Endothelial cell of umbilical vein (primary cell): ENCODE results near the gene GYS2. TPM values are rescaled to one million over a fixed set of nuclear protein-coding genes. Genes with fewer than 3 reads are reported as not detected.
A peak's percentile ranks its signal among the peaks of the same experiment; 100 is the strongest.

Experiments
- BruUV-seq: library from RNA; stranded (reverse); fragments of 400-500 nt; replicated peaks from 2 replicates; lab custom pipeline; 2021; lab: Mats Ljungman, UMichigan
- CTCF ChIA-PET: fragments of 300-600, 350-600 bp; sonication (Branson Sonifier 250); formaldehyde crosslinking; loops from one replicate; lab custom pipeline; 2021; ENCODE audit warnings: antibody characterized with exemption, inconsistent platforms; lab: Charles Lee
- POLR2A ChIA-PET: fragments of 300-600, 350-600 bp; sonication (Branson Sonifier 250); formaldehyde crosslinking; loops from one replicate; lab custom pipeline; 2021; ENCODE audit warnings: antibody characterized with exemption, inconsistent platforms; lab: Charles Lee
- DNase-seq: peaks from one replicate; pipeline ENCODE4 v3.0.0-alpha.2; 2011; ENCODE audit warnings: low read depth, low spot score
- FAIRE-seq: peaks from 2 replicates; lab custom pipeline; 2011; peaks lifted over from hg19 to GRCh38; lab: Jason Lieb, UNC
- H2AFZ ChIP-seq: 2 replicates; pipeline ENCODE4 v1.6.0; 2012; ENCODE audit warnings: low read depth, low read length, control low read depth, inconsistent platforms
- H3K27ac ChIP-seq: 2 replicates; pipeline ENCODE4 v1.5.1; 2011; ENCODE audit warnings: low read depth, mild to moderate bottlenecking, control low read depth, low read length, moderate library complexity; ENCODE audit not compliant: insufficient read depth
- H3K27me3 ChIP-seq, 2 experiments: 2 replicates each; pipeline versions ENCODE4 v1.6.0 to v1.6.1; 2011; ENCODE audit warnings: low read length in 2 of 2, mixed read lengths in 1 of 2; ENCODE audit not compliant: control insufficient read depth in 2 of 2, insufficient read depth in 2 of 2
- H3K36me3 ChIP-seq, 2 experiments: 2 replicates in 1 of 2; 3 replicates in 1 of 2; pipeline ENCODE4 v1.5.1; 2011; ENCODE audit warnings: low read length in 2 of 2, mild to moderate bottlenecking in 1 of 2, moderate library complexity in 1 of 2; ENCODE audit not compliant: control insufficient read depth in 2 of 2, insufficient read depth in 2 of 2; ENCODE audit errors: extremely low read depth in 1 of 2
- H3K4me1 ChIP-seq: 3 replicates; pipeline ENCODE4 v1.5.1; 2011; ENCODE audit warnings: mild to moderate bottlenecking, low read length; ENCODE audit not compliant: control insufficient read depth, insufficient read depth; ENCODE audit errors: extremely low read depth
- H3K4me2 ChIP-seq: 2 replicates; pipeline ENCODE4 v1.6.1; 2011; ENCODE audit warnings: low read length, control low read depth, mixed read lengths; ENCODE audit not compliant: insufficient read depth
- H3K4me3 ChIP-seq, 3 experiments: fragments of 200-600 bp in 1 of 3; sonication (generic), shearing (Covaris generic) in 1 of 3; replicated peaks in 1 of 3; 2 replicates each; pipeline ENCODE4 v1.5.1; 2011 to 2016; ENCODE audit warnings: control low read depth in 3 of 3, low read length in 3 of 3, mild to moderate bottlenecking in 2 of 3, inconsistent platforms in 1 of 3, low read depth in 1 of 3, moderate library complexity in 1 of 3; ENCODE audit not compliant: insufficient read depth in 1 of 3
- H3K79me2 ChIP-seq: 2 replicates; pipeline ENCODE4 v1.6.0; 2012; ENCODE audit warnings: low read length, inconsistent platforms; ENCODE audit not compliant: control insufficient read depth, insufficient read depth
- H3K9ac ChIP-seq: replicated peaks from 2 replicates; pipeline ENCODE3; 2011; ENCODE audit warnings: low read length, control low read depth; ENCODE audit not compliant: insufficient read depth; ENCODE audit errors: extremely low read depth
- H3K9me1 ChIP-seq: replicated peaks from 3 replicates; pipeline ENCODE4 v1.6.0; 2011; ENCODE audit warnings: mild to moderate bottlenecking, low read length; ENCODE audit not compliant: control insufficient read depth, insufficient read depth; ENCODE audit errors: extremely low read depth
- H3K9me3 ChIP-seq: replicated peaks from 2 replicates; pipeline ENCODE4 v1.5.1; 2012; ENCODE audit warnings: low read length, inconsistent platforms; ENCODE audit not compliant: control insufficient read depth, insufficient read depth
- H4K20me1 ChIP-seq: replicated peaks from 2 replicates; pipeline ENCODE3; 2011; ENCODE audit warnings: mild to moderate bottlenecking, low read length; ENCODE audit not compliant: control insufficient read depth, insufficient read depth; ENCODE audit errors: extremely low read depth
- EZH2 ChIP-seq: IDR thresholded peaks from 2 replicates; pipeline ENCODE4 v1.6.1; 2012; ENCODE audit warnings: borderline replicate concordance, low read depth, mild to moderate bottlenecking, moderate library complexity, low read length, inconsistent platforms; ENCODE audit not compliant: severe bottlenecking
- FOS ChIP-seq: IDR thresholded peaks from 2 replicates; pipeline ENCODE4 v1.6.1; 2011; ENCODE audit warnings: mild to moderate bottlenecking, low read length, moderate library complexity, borderline replicate concordance; ENCODE audit not compliant: insufficient read depth
- GATA2 ChIP-seq: IDR thresholded peaks from 2 replicates; pipeline ENCODE4 v1.7.0; 2011; ENCODE audit warnings: low read depth, mild to moderate bottlenecking, moderate library complexity, mixed read lengths, low read length; ENCODE audit not compliant: insufficient read length, insufficient read depth
- JUN ChIP-seq: IDR thresholded peaks from 2 replicates; pipeline ENCODE4 v1.6.1; 2011; ENCODE audit warnings: borderline replicate concordance, low read depth; ENCODE audit not compliant: insufficient read length, insufficient read depth
- MYC ChIP-seq: IDR thresholded peaks from one replicate; pipeline ENCODE4 v1.6.1; 2011; ENCODE audit warnings: mild to moderate bottlenecking, low read depth, low read length
- POLR2A ChIP-seq: IDR thresholded peaks from 2 replicates; pipeline ENCODE4 v1.6.1; 2012; ENCODE audit warnings: low read depth, mild to moderate bottlenecking, control low read depth, low read length
- POLR2AphosphoS5 ChIP-seq: IDR thresholded peaks from 2 replicates; pipeline ENCODE4 v1.6.1; 2012; ENCODE audit warnings: low read depth, mild to moderate bottlenecking, control low read depth, low read length, moderate library complexity; ENCODE audit not compliant: insufficient read depth
- dilution Hi-C: fragments of 300-500 bp; cut with MboI; formaldehyde crosslinking; loops from one replicate; pipeline ENCODE4 v1.15.0; 2019; ENCODE audit warnings: low sequenced_read_pairs; ENCODE audit not compliant: extremely low pct_ligation_motif_present
- intact Hi-C: fragments of 100-400 bp; cut with micrococcal nuclease; formaldehyde crosslinking; loops from one replicate; pipeline ENCODE4 v1.10.0; 2022
- polyA plus RNA-seq, 4 experiments: library from polyadenylated mRNA; depleted of rRNA in 3 of 4; stranded (reverse) in 3 of 4; unstranded in 1 of 4; fragments of >200 nt; gene quantifications; 2 replicates each; pipeline versions ENCODE4 v1.2.1 to v1.2.3, GENCODE V29; 2011 to 2012; ENCODE audit warnings: missing spikeins in 1 of 4
- total RNA-seq: library from RNA; stranded (reverse); gene quantifications from 2 replicates; pipeline ENCODE4 v1.2.3, GENCODE V29; 2021
- TF ChIP-seq, protein P1 (sequence below): IDR thresholded peaks from 2 replicates; pipeline ENCODE4 v1.6.1; 2011; ENCODE audit not compliant: insufficient read depth, insufficient read length
- TF ChIP-seq, protein P2 (sequence below), 2 donors: IDR thresholded peaks; 1 replicate in 1 of 2; 2 replicates in 1 of 2; pipeline ENCODE4 v1.5.1; 2011; ENCODE audit warnings: low read length in 2 of 2, mild to moderate bottlenecking in 2 of 2, moderate library complexity in 2 of 2, control low read depth in 1 of 2, inconsistent platforms in 1 of 2, low read depth in 1 of 2; ENCODE audit not compliant: insufficient read depth in 1 of 2; ENCODE audit errors: extremely low read depth in 1 of 2

Gene GYS2
- total and polyA plus RNA-seq, 2 donors (not counting 3 experiments of a cell fraction or from before 2014, with no cell fraction given), result 0.04 TPM; not detected in 1

DNA sequence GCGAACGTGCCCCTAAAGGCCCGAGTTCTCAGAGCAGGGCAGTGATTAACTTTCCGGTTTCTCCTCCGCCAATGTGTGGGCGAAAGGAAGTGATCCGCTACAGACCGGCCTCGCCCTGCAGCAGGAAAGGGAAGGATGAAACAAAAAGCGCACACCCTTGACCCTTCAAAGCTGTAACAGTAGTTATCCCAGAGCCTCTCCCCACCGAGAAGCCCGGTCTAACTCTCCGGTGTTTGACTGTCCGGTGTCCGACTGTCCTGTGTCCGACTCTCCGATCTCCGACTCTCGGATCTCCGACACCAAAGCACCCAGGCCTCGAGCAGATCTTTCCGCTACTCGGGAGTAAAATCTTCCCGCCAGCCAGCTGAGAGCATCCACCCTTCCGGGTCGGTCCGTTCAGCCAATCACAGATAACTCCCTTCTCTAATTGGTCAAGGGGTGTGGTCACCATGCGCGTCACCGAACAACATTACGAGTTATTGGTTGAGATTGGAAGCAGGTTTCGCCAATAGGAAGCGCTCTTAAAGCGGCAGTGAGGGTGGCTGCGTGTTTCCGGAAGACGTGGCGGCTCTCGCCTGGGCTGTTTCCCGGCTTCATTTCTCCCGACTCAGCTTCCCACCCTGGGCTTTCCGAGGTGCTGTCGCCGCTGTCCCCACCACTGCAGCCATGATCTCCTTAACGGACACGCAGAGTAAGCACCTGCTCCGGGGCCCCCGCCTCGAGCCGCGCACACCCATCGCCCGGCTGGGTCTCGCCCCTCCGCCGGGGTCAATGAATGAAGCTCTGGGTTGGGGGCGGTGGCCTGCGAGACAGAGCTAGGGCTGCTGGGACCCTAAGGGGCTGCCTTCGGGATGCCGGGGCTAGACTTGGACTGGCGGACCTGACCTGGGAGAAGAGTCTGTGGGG lies 103.1 kb downstream of the GYS2 start, which contains the start of the genes GOLT1B and RECQL:
TSS of gene GOLT1B (plus strand) at position 532 of the 906 bp plus-strand sequence. CDS start at position 667, 135 bp downstream.
TSS of gene RECQL (minus strand) at position 378 of the 906 bp plus-strand sequence. CDS start 2,065 bp downstream, outside the sequence.
- Histone ChIP-seq H3K4me2 (peak within 1 kb of the TSS; percentile 100), H3K4me1 (peaks cover 31% of the 10 kb centered on the region), H3K36me3 (peaks cover 2 to 5% of the 10 kb centered on the region in 2 experiments), H3K9me1 (peaks cover 2% of the 10 kb centered on the region), H2AFZ (peak within 1 kb of the TSS; percentile 93), H3K9ac (peak within 1 kb of the TSS; percentile 93), H4K20me1 (no peaks in the 10 kb centered on the region), H3K79me2 (peaks cover 74% of the 10 kb centered on the region), H3K4me3 (peak within 1 kb of the TSS; percentile 80 to 92 (median 88)), H3K9me3 (no peaks in the 10 kb centered on the region), H3K27ac (peak within 1 kb of the TSS; percentile 87), H3K27me3 (no peaks in the 10 kb centered on the region)
- intact Hi-C loops, result loop anchor here (1.0 to 2.0 kb wide), 4 partner anchors 64 to 545 kb away; partner anchors contain the start of genes CMAS, LDHB and PYROXD1
- TF ChIP-seq, protein P1, sequence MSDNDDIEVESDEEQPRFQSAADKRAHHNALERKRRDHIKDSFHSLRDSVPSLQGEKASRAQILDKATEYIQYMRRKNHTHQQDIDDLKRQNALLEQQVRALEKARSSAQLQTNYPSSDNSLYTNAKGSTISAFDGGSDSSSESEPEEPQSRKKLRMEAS, result no peak
- TF ChIP-seq, protein P2, sequence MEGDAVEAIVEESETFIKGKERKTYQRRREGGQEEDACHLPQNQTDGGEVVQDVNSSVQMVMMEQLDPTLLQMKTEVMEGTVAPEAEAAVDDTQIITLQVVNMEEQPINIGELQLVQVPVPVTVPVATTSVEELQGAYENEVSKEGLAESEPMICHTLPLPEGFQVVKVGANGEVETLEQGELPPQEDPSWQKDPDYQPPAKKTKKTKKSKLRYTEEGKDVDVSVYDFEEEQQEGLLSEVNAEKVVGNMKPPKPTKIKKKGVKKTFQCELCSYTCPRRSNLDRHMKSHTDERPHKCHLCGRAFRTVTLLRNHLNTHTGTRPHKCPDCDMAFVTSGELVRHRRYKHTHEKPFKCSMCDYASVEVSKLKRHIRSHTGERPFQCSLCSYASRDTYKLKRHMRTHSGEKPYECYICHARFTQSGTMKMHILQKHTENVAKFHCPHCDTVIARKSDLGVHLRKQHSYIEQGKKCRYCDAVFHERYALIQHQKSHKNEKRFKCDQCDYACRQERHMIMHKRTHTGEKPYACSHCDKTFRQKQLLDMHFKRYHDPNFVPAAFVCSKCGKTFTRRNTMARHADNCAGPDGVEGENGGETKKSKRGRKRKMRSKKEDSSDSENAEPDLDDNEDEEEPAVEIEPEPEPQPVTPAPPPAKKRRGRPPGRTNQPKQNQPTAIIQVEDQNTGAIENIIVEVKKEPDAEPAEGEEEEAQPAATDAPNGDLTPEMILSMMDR (IDR thresholded peaks at IDR 0.05; ENCODE audit: extremely low read depth in 1 of 2, insufficient read depth in 1 of 2, low read depth in 1 of 2, low read length in 2 of 2), result no peak
- TF ChIP-seq POLR2AphosphoS5 (peak; percentile 89), GATA2 (no peak), FOS (no peak), EZH2 (no peak), JUN (peak; percentile 5), MYC (peak; percentile 44), POLR2A (peak; percentile 90)
- BruUV-seq, result no TSS peak
- FAIRE-seq (peak; percentile 98), DNase-seq (peak; percentile 99)
- POLR2A ChIA-PET, result interaction anchor here (0.8 to 1.3 kb wide), 2 partner anchors 10 to 156 kb away, joined by 3 to 4 read pairs; partner anchors contain the start of gene LDHB
- dilution Hi-C loops, result no loop called here
- CTCF ChIA-PET, result interaction anchor here (1.0 to 1.8 kb wide), 4 partner anchors 9 to 205 kb away, joined by 3 to 9 read pairs (median 6); no protein-coding TSS in a partner anchor
